Activated CD4-positive, alpha-beta T cell treated with anti-CD3 and anti-CD28 coated beads, Interleukin-2, amount 50 U/mL, for 16 hours (primary cell): ENCODE measurements around the gene GLS2.

Experiments
- DNase-seq: peaks from one replicate; pipeline ENCODE4 v3.0.0-alpha.2; 2020

The GLS2 gene

DNA sequence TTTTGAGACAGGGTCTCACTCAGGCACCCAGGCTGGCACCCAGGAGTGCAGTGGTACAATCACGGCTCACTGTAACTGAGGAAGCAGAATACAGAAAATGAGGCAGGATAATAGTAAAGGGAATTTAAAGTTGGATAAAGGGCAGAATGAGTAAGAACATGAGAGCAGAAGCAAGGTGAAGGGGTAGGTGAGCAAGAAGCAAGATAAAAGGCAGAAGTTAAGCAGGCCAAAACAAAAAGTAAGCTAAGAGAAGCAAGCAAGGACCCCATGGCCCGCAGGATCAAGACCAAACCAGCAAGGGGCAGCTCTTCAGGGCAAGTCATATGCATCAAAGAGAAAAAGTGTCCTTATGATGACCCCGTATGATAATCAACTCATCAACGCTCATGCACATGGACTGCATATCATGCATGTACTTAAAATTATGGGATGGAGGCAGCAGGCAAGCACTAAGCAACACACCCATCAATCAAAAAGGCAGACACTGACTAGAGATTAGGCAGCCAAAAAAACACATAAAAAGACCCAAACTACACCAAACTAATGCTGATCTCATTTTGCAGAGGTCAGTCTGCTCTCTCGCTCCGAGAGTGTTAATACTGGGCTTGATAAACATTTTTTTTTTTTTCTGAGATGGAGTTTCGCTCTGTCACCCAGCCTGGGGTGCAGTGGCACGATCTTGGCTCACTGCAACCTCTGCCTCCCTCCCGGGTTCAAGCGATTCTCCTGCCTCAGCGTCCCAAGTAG, 50.4 kb downstream of the GLS2 start:
- no peak for DNase-seq

DNA sequence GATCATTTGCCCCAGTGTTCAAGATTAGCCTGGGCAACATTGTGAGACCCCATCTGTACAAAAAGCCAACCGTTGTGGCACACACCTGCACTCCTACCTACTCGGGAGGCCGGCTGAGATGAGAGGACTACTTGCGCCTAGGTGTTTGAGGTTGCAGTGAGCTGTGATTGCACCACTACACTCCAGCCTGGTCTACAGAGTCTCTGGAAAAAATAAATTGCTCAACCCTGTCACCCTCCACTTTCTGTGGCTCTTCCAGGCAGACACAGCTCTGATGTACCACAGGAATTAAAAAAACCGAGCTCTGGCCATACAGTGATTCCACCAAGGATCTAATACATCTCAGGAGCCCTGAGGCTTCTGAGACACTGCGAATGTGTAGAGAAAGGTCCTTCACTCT, 53.1 kb downstream of the GLS2 start:
- no peak for DNase-seq

DNA sequence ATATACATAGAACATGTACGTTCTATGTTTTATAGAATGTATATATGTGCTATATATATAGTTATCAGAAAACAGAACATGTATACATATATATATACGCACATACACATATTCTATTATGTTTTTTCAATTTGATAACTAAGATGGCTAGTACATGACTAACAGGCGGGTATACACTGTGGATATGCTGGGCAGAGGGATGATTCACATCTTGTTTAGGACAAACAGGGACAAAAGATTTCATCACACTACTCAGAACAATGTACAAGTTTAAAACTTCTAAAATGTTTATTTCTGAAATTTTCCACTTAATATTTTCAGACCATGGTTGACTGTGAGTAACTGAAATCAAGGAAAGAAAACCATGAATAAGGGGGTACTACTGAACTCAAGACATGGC, 56.1 kb downstream of the GLS2 start:
- no peak for DNase-seq

DNA sequence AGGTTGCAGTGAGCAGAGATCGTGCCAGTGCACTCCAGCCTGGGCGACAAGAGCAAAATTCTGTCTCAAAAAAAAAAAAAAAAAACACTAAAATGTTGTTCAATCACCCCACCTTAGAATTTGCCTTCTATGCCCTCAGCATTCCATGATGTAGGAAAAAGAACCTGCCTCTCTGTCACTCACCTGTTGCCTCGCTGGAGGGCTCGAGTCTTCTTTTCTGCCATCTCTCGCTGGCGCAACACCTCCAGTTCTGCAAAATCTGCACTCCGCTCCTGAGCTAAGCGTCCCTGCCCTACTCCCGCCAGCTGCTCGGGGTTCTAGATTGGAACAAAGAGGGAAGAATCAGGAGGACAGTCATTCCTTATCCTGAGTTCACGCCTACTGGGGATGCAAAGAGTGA, 56.7 kb downstream of the GLS2 start:
- no peak for DNase-seq

DNA sequence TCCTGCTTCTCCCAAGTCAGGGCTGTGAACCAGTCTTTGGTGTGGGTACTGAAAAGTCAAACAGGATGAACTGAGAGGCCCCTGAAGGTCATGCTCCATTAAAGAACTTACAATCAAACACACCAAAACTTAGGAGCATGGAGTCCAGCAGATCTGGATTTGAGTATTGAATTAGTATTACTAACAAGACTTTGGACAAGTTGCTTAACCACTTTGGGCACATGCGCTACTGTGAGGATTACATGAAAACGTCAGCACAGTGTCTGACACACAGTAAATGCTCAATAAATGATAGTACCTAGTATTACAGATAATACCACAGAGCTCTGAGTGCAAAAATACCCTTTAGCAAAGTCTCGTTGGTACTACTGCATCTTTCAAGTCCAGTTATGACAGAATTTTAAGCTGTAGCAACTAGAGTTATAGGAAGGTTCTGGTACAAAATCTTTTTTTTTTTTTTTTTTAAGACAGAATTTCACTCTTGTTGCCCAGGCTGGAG, 62.0 kb downstream of the GLS2 start:
- no peak for DNase-seq

DNA sequence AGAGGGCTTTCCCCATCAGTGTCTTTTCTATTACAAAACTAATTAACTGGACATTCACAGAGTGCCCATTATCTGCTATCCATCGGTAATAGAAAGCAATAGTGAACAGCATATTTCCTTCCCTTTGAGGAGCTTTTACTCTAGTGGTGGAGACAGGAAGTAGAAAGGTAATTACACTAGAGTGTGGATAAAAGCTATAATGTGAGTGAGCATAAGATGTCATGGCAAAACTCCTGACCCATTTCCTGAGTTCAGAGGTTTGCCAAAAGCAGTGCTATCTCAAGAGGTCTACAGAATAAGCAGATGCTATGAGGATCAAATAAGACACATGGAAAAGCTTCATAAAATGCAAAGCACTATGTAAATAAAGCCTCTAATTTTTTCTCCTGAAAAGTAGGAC, 62.8 kb downstream of the GLS2 start:
- no peak for DNase-seq
